ENCODE data around the gene SNX3.

- TF ChIP-seq, protein P1, sequence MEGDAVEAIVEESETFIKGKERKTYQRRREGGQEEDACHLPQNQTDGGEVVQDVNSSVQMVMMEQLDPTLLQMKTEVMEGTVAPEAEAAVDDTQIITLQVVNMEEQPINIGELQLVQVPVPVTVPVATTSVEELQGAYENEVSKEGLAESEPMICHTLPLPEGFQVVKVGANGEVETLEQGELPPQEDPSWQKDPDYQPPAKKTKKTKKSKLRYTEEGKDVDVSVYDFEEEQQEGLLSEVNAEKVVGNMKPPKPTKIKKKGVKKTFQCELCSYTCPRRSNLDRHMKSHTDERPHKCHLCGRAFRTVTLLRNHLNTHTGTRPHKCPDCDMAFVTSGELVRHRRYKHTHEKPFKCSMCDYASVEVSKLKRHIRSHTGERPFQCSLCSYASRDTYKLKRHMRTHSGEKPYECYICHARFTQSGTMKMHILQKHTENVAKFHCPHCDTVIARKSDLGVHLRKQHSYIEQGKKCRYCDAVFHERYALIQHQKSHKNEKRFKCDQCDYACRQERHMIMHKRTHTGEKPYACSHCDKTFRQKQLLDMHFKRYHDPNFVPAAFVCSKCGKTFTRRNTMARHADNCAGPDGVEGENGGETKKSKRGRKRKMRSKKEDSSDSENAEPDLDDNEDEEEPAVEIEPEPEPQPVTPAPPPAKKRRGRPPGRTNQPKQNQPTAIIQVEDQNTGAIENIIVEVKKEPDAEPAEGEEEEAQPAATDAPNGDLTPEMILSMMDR (IDR thresholded peaks at IDR 0.05), result no peak
- no peak for TF ChIP-seq POLR2AphosphoS5 (IDR thresholded peaks at IDR 0.05)
Observed at GRCh38 chr6:108242259-108242658, 18.6 kb downstream of the SNX3 start.

Measured in suprapubic skin (tissue), 3 donors.